Measurements from ENCODE around the gene POU3F1.

DNA sequence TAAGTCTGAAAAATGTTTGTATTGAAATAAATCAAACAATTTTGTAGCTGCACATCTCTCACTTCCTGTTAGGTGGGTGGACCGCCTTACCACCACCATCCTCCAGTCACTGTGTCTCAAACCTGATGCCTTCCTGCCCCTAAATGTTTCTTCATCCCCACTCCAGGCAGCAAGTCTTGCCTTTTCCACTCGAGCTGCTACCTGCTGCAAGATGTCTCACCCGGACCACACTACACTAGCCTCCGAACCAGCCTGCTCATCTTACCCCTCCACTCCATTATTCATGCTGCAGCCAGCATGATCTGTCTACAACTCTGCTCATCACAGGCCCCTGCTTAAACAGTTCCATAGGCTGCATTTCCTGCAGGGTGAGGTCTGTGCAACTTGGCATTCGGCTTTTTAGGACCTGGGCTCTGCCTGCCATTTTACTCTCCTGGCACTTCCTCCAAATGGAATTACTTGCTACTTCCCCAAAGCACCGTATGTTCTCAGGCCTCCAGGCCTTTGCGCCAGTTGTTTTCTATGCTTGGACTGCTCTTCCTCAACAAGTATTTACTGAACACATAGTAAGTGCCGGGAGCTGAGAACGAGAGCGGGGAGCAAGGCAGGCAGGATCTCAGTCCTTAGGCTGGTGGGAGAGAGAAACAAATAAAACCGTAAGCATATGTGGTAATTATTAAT lies 51.6 kb downstream of the POU3F1 start:
- TF ChIP-seq CTCF (conservative IDR thresholded peaks at IDR 0.05; ENCODE audit: low read depth, low read length) (no peak), EZH2 (IDR thresholded peaks at IDR 0.05; ENCODE audit: low read length, unreplicated experiment) (no peak), EZH2phosphoT487 (IDR thresholded peaks at IDR 0.05; ENCODE audit: borderline replicate concordance, low read length) (no peak)
